GM06990 (cell line): ENCODE results near the gene PC.

Experiments
- DNase-seq: peaks from one replicate; pipeline ENCODE4 v3.0.0-alpha.2; 2011; ENCODE audit not compliant: insufficient read length; ENCODE audit errors: extremely low read depth
- H3K27me3 ChIP-seq: replicated peaks from 2 replicates; pipeline ENCODE4 v1.6.0; 2011; ENCODE audit warnings: low read length; ENCODE audit not compliant: control insufficient read depth, insufficient read depth
- H3K36me3 ChIP-seq: 2 replicates; pipeline ENCODE4 v1.5.1; 2011; ENCODE audit warnings: low read length; ENCODE audit not compliant: control insufficient read depth, insufficient read depth
- H3K4me3 ChIP-seq: replicated peaks from 2 replicates; pipeline ENCODE4 v1.5.1; 2011; ENCODE audit warnings: low read depth, mild to moderate bottlenecking, control low read depth, low read length
- CTCF ChIP-seq: IDR thresholded peaks from 2 replicates; pipeline ENCODE4 v1.5.1; 2011; ENCODE audit warnings: low read length, control low read depth, mild to moderate bottlenecking, inconsistent platforms; ENCODE audit not compliant: insufficient read depth, poor library complexity, severe bottlenecking

The PC gene

GRCh38 chr11:66956689-66957290 lies 1.4 kb downstream of the PC start:
- Histone ChIP-seq H3K4me3 (no peak overlapping the region), H3K36me3 (no peaks in the 10 kb centered on the region), H3K27me3 (no peaks in the 10 kb centered on the region)
- DNase-seq = no peak
- TF ChIP-seq CTCF = no peak

GRCh38 chr11:66953081-66953833 lies 4.9 kb downstream of the PC start:
- Histone ChIP-seq H3K36me3 (no peaks in the 10 kb centered on the region), H3K27me3 (no peaks in the 10 kb centered on the region), H3K4me3 (no peak overlapping the region)
- DNase-seq = no peak
- no peak for TF ChIP-seq CTCF

- Histone ChIP-seq H3K27me3 (no peaks in the 10 kb centered on the region), H3K4me3 (no peak overlapping the region), H3K36me3 (no peaks in the 10 kb centered on the region)
- TF ChIP-seq CTCF = no peak
- DNase-seq = no peak
Observed at GRCh38 chr11:66951927-66952337, 6.3 kb downstream of the PC start.

GRCh38 chr11:66951135-66951534 lies 7.0 kb downstream of the PC start:
- TF ChIP-seq CTCF = no peak
- no peaks in the 10 kb centered on the region for H3K27me3 ChIP-seq
- H3K36me3 ChIP-seq = no peaks in the 10 kb centered on the region
- no peak overlapping the region for H3K4me3 ChIP-seq
- DNase-seq = no peak

- H3K36me3 ChIP-seq = no peaks in the 10 kb centered on the region
- H3K27me3 ChIP-seq = no peaks in the 10 kb centered on the region
- no peak for TF ChIP-seq CTCF
- no peak for DNase-seq
- H3K4me3 ChIP-seq = no peak overlapping the region
Observed at GRCh38 chr11:66950112-66950535, 8.1 kb downstream of the PC start.
